OCI-LY3 (cell line): ENCODE measurements around the gene GRIA3.

Experiments used
- CTCF ChIP-seq: fragments of 200-600, 300-600 bp; sonication (generic); IDR thresholded peaks from 2 replicates; pipeline ENCODE4 v1.5.1; 2014; ENCODE audit warnings: antibody characterized with exemption, low read length, low read depth
- EZH2phosphoT487 ChIP-seq: fragments of 200-600 bp; shearing (Covaris generic); IDR thresholded peaks from 2 replicates; pipeline ENCODE4 v1.6.1; 2018; ENCODE audit warnings: antibody characterized with exemption, mixed run types, low read depth

DNA sequence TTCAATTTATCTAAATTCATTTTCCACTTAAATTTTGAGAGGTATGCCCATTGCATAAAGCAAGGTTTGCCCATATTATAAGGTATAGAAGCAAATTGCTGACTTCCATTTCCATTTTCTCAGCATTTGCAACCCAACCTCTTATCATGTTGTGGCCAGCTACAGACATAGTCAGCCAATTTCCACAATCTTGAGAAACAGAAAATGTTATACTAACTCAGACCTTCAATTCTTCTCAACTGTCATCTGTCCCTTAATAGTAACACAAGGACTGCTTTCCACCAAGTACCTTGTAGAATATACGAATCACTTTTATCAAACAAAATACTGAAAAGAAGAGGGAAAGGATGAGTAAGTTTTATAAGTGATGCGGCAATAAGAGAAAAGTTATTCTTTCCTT lies 11.2 kb upstream of the GRIA3 start:
- no peak for TF ChIP-seq CTCF
- TF ChIP-seq EZH2phosphoT487: no peak
